SK-N-SH (cell line): Measurements from ENCODE around the gene WWTR1. TPM values are rescaled to one million over a fixed set of nuclear protein-coding genes. Genes with fewer than 3 reads are reported as not detected.

Experiments used
- CTCF ChIA-PET: fragments of 300-600, 350-600 bp; formaldehyde crosslinking; extraction: SDS; loops from one replicate; lab custom pipeline; 2021; lab: Yijun Ruan, JAX
- POLR2A ChIA-PET: fragments of 350-600 bp; sonication (Branson Sonifier 250); formaldehyde crosslinking; extraction: SDS; loops from one replicate; lab custom pipeline; 2020; ENCODE audit warnings: antibody characterized with exemption, inconsistent platforms; lab: Yijun Ruan, JAX
- DNase-seq: peaks from one replicate; pipeline ENCODE4 v3.0.0; 2012
- H2AFZ ChIP-seq: fragments of 200-600 bp; sonication (generic); 2 replicates; pipeline ENCODE4 v1.8.1; 2016; ENCODE audit warnings: antibody characterized with exemption, mild to moderate bottlenecking, low read depth
- H3F3A ChIP-seq: fragments of 200-600 bp; sonication (generic); replicated peaks from 2 replicates; pipeline ENCODE3; 2016; ENCODE audit warnings: antibody characterized with exemption, mild to moderate bottlenecking; ENCODE audit not compliant: insufficient read depth
- H3K27ac ChIP-seq, 2 experiments: fragments of 200-500 bp in 1 of 2; fragments of 200-600 bp in 1 of 2; sonication (Bioruptor generic) in 1 of 2; sonication (generic), shearing (Covaris generic) in 1 of 2; 2 replicates each; pipeline versions ENCODE4 v1.5.1 to v1.6.1; 2014 to 2016; ENCODE audit warnings: low read depth in 2 of 2, inconsistent platforms in 1 of 2, low read length in 1 of 2, mild to moderate bottlenecking in 1 of 2, mixed read lengths in 1 of 2
- H3K27me3 ChIP-seq: fragments of 200-600 bp; sonication (generic), shearing (Covaris generic); 2 replicates; pipeline ENCODE4 v1.6.1; 2016; ENCODE audit warnings: mixed run types; ENCODE audit not compliant: insufficient read depth
- H3K36me3 ChIP-seq, 2 experiments: fragments of 200-500 bp in 1 of 2; fragments of 200-600 bp in 1 of 2; sonication (Bioruptor generic) in 1 of 2; sonication (generic) in 1 of 2; replicated peaks in 1 of 2; 2 replicates each; pipeline versions ENCODE3 to v1.5.1; 2014 to 2016; ENCODE audit warnings: low read length in 1 of 2, mild to moderate bottlenecking in 1 of 2; ENCODE audit not compliant: insufficient read depth in 2 of 2, control insufficient read depth in 1 of 2
- H3K4me1 ChIP-seq, 2 experiments: fragments of 200-500 bp in 1 of 2; fragments of 200-600 bp in 1 of 2; sonication (Bioruptor generic) in 1 of 2; sonication (generic), shearing (Covaris generic) in 1 of 2; 2 replicates each; pipeline versions ENCODE4 v1.5.1 to v1.6.1; 2014 to 2016; ENCODE audit warnings: low read depth in 1 of 2, low read length in 1 of 2, mixed run types in 1 of 2; ENCODE audit not compliant: insufficient read depth in 2 of 2, control insufficient read depth in 1 of 2
- H3K4me2 ChIP-seq: fragments of 200-600 bp; sonication (generic), shearing (Covaris generic); 2 replicates; pipeline ENCODE4 v1.6.1; 2017; ENCODE audit warnings: mixed run types
- H3K4me3 ChIP-seq, 2 experiments: fragments of 200-500 bp in 1 of 2; fragments of 200-600 bp in 1 of 2; sonication (Bioruptor generic) in 1 of 2; sonication (generic), shearing (Covaris generic) in 1 of 2; 2 replicates each; pipeline versions ENCODE4 v1.5.1 to v1.8.1; 2014 to 2016; ENCODE audit warnings: low read depth in 2 of 2, inconsistent platforms in 1 of 2, low read length in 1 of 2, mild to moderate bottlenecking in 1 of 2, mixed read lengths in 1 of 2, moderate library complexity in 1 of 2
- H3K79me2 ChIP-seq: fragments of 200-600 bp; sonication (generic); 2 replicates; pipeline ENCODE4 v1.8.1; 2017; ENCODE audit warnings: mild to moderate bottlenecking; ENCODE audit not compliant: insufficient read depth
- H3K9ac ChIP-seq: fragments of 200-600 bp; sonication (generic); 2 replicates; pipeline ENCODE4 v1.6.1; 2017; ENCODE audit warnings: mixed run types
- H3K9me2 ChIP-seq: fragments of 200-600 bp; sonication (generic); 2 replicates; pipeline ENCODE4 v1.6.1; 2017; ENCODE audit warnings: mixed run types
- H3K9me3 ChIP-seq: fragments of 200-600 bp; sonication (generic); 2 replicates; pipeline ENCODE4 v1.6.1; 2017; ENCODE audit warnings: mixed run types, mild to moderate bottlenecking, moderate library complexity
- H4K20me1 ChIP-seq: fragments of 200-600 bp; sonication (generic); 2 replicates; pipeline ENCODE4 v1.6.1; 2017; ENCODE audit warnings: mild to moderate bottlenecking, mixed run types; ENCODE audit not compliant: insufficient read depth
- CHD2 ChIP-seq: fragments of 150-350 bp; IDR thresholded peaks from 2 replicates; pipeline ENCODE4 v1.6.1; 2018; ENCODE audit warnings: low read length; ENCODE audit not compliant: partially characterized antibody
- RAD21 ChIP-seq: IDR thresholded peaks from 2 replicates; pipeline ENCODE4 v1.6.1; 2012; ENCODE audit warnings: mild to moderate bottlenecking, low read length
- TAF1 ChIP-seq: IDR thresholded peaks from 2 replicates; pipeline ENCODE4 v1.6.1; 2012; ENCODE audit warnings: low read depth, mild to moderate bottlenecking, low read length, moderate library complexity, borderline replicate concordance
- TCF12 ChIP-seq: IDR thresholded peaks from 2 replicates; pipeline ENCODE4 v1.4.0; 2012
- WGBS: methylation state at CpG from one replicate; pipeline ENCODE4 v1.1.6; 2017; ENCODE audit warnings: low lambda C conversion rate; 5-methylcytosine and 5-hydroxymethylcytosine counted together
- polyA plus RNA-seq, 3 experiments: library from polyadenylated mRNA; depleted of rRNA; stranded (reverse); fragments of >200 nt; gene quantifications; 2 replicates each; pipeline ENCODE4 v1.2.3, GENCODE V29; 2012
- TF ChIP-seq, protein P1 (sequence below): IDR thresholded peaks from 2 replicates; pipeline ENCODE4 v1.6.1; 2012; ENCODE audit warnings: mild to moderate bottlenecking, low read depth, low read length, moderate library complexity
- TF ChIP-seq, protein P2 (sequence below): fragments of 150-350 bp; IDR thresholded peaks from 2 replicates; pipeline ENCODE4 v1.6.1; 2016; ENCODE audit warnings: mild to moderate bottlenecking, low read depth, low read length
- TF ChIP-seq, protein P3 (sequence below): IDR thresholded peaks from 2 replicates; pipeline ENCODE4 v1.4.0; 2012; ENCODE audit warnings: low read depth
- TF ChIP-seq, protein P4 (sequence below): IDR thresholded peaks from 2 replicates; pipeline ENCODE4 v1.4.0; 2012; ENCODE audit warnings: low read depth, borderline replicate concordance

The WWTR1 gene
- polyA plus RNA-seq, 1 of the 3 experiments (the other 2 are of a cell fraction), result 60.6 TPM

DNA sequence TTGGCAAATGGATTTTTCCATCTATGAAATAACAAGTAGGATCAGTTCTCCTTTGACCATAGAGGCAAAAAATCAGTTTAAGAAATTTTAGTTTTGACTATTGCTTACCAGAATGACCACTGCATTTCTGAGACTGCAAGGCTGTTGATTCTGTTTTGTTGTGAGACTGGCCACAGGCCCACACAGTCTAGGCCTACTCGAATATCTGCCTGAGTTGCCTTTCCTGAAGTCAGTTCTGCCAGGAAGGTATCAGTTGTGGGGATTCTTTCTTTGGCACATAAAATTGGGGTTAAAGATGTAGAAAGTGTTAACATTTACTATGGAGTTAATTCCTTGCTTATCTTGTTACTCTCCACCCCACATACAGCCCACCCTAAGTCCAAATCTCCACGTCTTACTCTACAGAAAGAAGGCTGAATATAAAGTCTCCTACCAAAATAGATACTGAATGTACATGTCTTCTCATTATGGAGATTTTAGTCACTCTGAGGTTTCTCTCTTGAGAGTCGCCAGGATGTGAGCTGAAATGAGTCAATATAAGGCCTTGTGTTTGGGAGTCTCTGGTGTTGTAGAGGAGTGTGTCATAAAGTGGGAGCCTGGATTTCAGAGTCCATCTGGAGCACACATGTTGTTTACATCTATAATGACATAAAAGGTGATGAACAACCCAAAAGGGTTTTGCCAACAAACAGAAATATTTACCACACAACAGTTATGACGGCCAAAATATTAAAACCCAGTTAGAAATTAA is 45.0 kb upstream of the WWTR1 start (continued):
- TF ChIP-seq, protein P1, sequence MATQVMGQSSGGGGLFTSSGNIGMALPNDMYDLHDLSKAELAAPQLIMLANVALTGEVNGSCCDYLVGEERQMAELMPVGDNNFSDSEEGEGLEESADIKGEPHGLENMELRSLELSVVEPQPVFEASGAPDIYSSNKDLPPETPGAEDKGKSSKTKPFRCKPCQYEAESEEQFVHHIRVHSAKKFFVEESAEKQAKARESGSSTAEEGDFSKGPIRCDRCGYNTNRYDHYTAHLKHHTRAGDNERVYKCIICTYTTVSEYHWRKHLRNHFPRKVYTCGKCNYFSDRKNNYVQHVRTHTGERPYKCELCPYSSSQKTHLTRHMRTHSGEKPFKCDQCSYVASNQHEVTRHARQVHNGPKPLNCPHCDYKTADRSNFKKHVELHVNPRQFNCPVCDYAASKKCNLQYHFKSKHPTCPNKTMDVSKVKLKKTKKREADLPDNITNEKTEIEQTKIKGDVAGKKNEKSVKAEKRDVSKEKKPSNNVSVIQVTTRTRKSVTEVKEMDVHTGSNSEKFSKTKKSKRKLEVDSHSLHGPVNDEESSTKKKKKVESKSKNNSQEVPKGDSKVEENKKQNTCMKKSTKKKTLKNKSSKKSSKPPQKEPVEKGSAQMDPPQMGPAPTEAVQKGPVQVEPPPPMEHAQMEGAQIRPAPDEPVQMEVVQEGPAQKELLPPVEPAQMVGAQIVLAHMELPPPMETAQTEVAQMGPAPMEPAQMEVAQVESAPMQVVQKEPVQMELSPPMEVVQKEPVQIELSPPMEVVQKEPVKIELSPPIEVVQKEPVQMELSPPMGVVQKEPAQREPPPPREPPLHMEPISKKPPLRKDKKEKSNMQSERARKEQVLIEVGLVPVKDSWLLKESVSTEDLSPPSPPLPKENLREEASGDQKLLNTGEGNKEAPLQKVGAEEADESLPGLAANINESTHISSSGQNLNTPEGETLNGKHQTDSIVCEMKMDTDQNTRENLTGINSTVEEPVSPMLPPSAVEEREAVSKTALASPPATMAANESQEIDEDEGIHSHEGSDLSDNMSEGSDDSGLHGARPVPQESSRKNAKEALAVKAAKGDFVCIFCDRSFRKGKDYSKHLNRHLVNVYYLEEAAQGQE, result no peak

DNA sequence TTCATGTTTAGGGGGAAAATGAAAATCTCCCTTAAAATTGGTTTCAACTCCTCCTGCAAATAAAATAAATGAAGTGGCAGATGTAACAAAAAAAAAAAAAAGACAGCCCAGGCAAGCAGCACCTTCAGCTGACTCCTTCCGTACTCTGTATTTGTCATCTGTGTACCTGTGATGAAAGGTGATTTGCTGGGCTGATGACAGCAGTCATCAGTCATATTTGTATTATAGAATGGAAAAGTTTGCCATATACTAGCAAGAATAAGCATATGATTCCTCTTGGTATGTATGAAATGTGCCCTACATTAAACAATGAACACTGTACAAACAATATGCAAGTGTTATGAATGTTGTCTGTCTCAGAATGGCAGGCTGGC is 44.1 kb upstream of the WWTR1 start:
- Histone ChIP-seq H3K79me2 (no peaks in the 10 kb centered on the region), H3K36me3 (no peaks in the 10 kb centered on the region), H3K9me2 (no peaks in the 10 kb centered on the region), H3K4me2 (no peak overlapping the region), H2AFZ (no peak overlapping the region), H4K20me1 (no peaks in the 10 kb centered on the region), H3K4me1 (peaks cover 2 to 9% of the 10 kb centered on the region in 2 experiments; a peak in 2 of 4 replicates), H3F3A (peaks cover 10% of the 10 kb centered on the region), H3K27me3 (no peaks in the 10 kb centered on the region), H3K9me3 (no peaks in the 10 kb centered on the region), H3K9ac (no peak overlapping the region), H3K27ac (no peak overlapping the region), H3K4me3 (no peak overlapping the region)
- POLR2A ChIA-PET, result no interaction called here
- WGBS, result 95% methylated on average over 1 of the region's 1 CpG
- DNase-seq, result no peak
- CTCF ChIA-PET, result interaction anchor here (0.7 kb wide), 1 partner anchor 133 kb away, joined by 3 read pairs; no protein-coding TSS in a partner anchor
- TF ChIP-seq RAD21, result no peak
- TF ChIP-seq, protein P2, sequence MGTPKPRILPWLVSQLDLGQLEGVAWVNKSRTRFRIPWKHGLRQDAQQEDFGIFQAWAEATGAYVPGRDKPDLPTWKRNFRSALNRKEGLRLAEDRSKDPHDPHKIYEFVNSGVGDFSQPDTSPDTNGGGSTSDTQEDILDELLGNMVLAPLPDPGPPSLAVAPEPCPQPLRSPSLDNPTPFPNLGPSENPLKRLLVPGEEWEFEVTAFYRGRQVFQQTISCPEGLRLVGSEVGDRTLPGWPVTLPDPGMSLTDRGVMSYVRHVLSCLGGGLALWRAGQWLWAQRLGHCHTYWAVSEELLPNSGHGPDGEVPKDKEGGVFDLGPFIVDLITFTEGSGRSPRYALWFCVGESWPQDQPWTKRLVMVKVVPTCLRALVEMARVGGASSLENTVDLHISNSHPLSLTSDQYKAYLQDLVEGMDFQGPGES, result no peak
- TF ChIP-seq, protein P3, sequence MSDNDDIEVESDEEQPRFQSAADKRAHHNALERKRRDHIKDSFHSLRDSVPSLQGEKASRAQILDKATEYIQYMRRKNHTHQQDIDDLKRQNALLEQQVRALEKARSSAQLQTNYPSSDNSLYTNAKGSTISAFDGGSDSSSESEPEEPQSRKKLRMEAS, result no peak
- no peak for TF ChIP-seq TAF1
- no peak for TF ChIP-seq TCF12
- TF ChIP-seq, protein P4, sequence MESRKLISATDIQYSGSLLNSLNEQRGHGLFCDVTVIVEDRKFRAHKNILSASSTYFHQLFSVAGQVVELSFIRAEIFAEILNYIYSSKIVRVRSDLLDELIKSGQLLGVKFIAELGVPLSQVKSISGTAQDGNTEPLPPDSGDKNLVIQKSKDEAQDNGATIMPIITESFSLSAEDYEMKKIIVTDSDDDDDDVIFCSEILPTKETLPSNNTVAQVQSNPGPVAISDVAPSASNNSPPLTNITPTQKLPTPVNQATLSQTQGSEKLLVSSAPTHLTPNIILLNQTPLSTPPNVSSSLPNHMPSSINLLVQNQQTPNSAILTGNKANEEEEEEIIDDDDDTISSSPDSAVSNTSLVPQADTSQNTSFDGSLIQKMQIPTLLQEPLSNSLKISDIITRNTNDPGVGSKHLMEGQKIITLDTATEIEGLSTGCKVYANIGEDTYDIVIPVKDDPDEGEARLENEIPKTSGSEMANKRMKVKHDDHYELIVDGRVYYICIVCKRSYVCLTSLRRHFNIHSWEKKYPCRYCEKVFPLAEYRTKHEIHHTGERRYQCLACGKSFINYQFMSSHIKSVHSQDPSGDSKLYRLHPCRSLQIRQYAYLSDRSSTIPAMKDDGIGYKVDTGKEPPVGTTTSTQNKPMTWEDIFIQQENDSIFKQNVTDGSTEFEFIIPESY, result no peak
- TF ChIP-seq CHD2, result no peak
